Inflammatory macrophage treated with lipopolysaccharide for 4 hours (primary cell): ENCODE data around the gene ACSS1.

Experiments
- DNase-seq: peaks from one replicate; pipeline ENCODE4 v3.0.0-alpha.2; 2020

Gene ACSS1

GRCh38 chr20:25077610-25078169 lies 19.8 kb upstream of the ACSS1 start:
- DNase-seq = peak; percentile 47

- peak; percentile 13 for DNase-seq
Measured at GRCh38 chr20:25076731-25077609, 19.0 kb upstream of the ACSS1 start.

GRCh38 chr20:25076201-25076600 lies 18.3 kb upstream of the ACSS1 start:
- no peak for DNase-seq

- no peak for DNase-seq
Measured at GRCh38 chr20:25073544-25073943, 15.6 kb upstream of the ACSS1 start.

GRCh38 chr20:25072226-25072811 lies 14.4 kb upstream of the ACSS1 start:
- DNase-seq = no peak

GRCh38 chr20:25071734-25072133 lies 13.8 kb upstream of the ACSS1 start:
- no peak for DNase-seq

GRCh38 chr20:25070821-25071473 lies 13.0 kb upstream of the ACSS1 start:
- no peak for DNase-seq

GRCh38 chr20:25067102-25067987 lies 9.4 kb upstream of the ACSS1 start:
- no peak for DNase-seq

GRCh38 chr20:25066386-25066785 lies 8.4 kb upstream of the ACSS1 start:
- no peak for DNase-seq

GRCh38 chr20:25065625-25066338 lies 7.8 kb upstream of the ACSS1 start:
- DNase-seq = peak; percentile 65

GRCh38 chr20:25065072-25065624 lies 7.2 kb upstream of the ACSS1 start:
- DNase-seq = no peak

GRCh38 chr20:25064561-25065071 lies 6.7 kb upstream of the ACSS1 start:
- no peak for DNase-seq

- no peak for DNase-seq
Measured at GRCh38 chr20:25063981-25064380, 6.0 kb upstream of the ACSS1 start.

- DNase-seq = no peak
Measured at GRCh38 chr20:25063546-25063945, 5.6 kb upstream of the ACSS1 start.

- no peak for DNase-seq
Measured at GRCh38 chr20:25062841-25063240, 4.9 kb upstream of the ACSS1 start.

GRCh38 chr20:25061821-25062530 lies 4.0 kb upstream of the ACSS1 start:
- DNase-seq = no peak

GRCh38 chr20:25061103-25061799 lies 3.3 kb upstream of the ACSS1 start:
- DNase-seq = no peak

- DNase-seq = no peak
Measured at GRCh38 chr20:25059866-25060465, 2.0 kb upstream of the ACSS1 start.
